GM12892 (cell line): ENCODE measurements around the gene ZNF324B.
"Not testable (repeated sequence)": the region's sequence is repeated elsewhere in the genome, so short reads cannot be mapped to it uniquely, and the experiment has no call there.

ENCODE experiments used
- DNase-seq: peaks from one replicate; pipeline ENCODE4 v3.0.0; 2011; ENCODE audit not compliant: insufficient read length
- FAIRE-seq: peaks from 2 replicates; lab custom pipeline; 2011; peaks lifted over from hg19 to GRCh38; lab: Jason Lieb, UNC
- POLR2A ChIP-seq: IDR thresholded peaks from 2 replicates; pipeline ENCODE4 v1.6.1; 2011; ENCODE audit warnings: low read depth, low read length, control low read depth
- POLR2AphosphoS5 ChIP-seq: IDR thresholded peaks from 2 replicates; pipeline ENCODE4 v1.6.1; 2011; ENCODE audit warnings: low read depth, low read length, control low read depth
- TAF1 ChIP-seq: IDR thresholded peaks from 2 replicates; pipeline ENCODE4 v1.6.1; 2011; ENCODE audit warnings: low read depth, mild to moderate bottlenecking, control low read depth, low read length, borderline replicate concordance

The ZNF324B gene

DNA sequence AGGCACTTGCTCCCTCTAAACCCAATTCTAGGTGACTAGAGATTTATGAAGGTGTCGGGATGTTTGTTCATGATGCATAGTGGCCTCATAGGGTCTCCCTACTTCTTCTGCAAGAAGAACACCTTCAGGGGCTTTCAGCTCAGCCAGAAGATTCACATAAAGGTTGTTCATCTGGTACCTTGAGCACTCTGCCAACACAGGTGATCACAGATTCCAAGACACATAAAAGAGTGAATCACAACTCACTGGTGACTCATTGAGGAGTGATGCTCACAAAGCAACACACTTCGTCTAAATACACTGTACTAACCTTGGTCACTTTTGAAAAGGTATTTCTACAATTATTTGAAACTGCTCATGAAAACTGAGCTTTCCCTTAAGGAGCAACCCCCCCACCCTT lies 8.6 kb downstream of the ZNF324B start:
- TF ChIP-seq TAF1 (no peak), POLR2A (no peak), POLR2AphosphoS5 (no peak)
- no peak for FAIRE-seq
- DNase-seq = no peak

DNA sequence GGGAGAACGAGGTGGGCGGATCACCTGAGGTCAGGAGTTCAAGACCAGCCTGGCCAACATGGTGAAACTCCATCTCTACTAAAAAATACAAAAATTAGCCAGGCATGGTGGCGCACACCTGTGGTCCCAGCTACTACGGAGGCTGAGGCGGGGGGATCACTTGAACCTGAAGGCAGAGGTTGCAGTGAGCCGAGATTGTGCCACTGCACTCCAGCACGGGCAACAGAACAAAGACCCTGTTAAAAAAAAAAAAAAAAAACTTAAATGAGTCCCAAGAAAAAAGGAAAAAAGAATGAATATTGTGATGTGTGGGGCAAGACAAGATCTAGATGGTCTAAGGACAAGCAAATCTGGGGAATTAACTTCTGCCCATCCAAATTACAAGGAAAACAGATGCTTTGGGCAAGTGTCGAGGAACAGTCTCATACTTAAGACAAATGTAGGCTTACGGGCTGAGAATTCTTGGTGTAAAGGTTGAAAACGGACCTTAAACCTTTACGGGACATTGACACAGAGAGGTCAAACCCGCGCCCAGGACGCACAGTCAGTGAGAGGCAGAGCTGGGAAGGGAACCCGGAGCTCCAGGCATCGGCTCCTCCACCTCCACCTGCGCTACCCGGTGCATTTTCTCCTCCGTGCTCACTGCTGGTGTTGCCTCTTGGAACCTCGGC lies 14.8 kb downstream of the ZNF324B start:
- DNase-seq = no peak
- TF ChIP-seq POLR2A (no peak), TAF1 (no peak), POLR2AphosphoS5 (no peak)
- FAIRE-seq = no peak

DNA sequence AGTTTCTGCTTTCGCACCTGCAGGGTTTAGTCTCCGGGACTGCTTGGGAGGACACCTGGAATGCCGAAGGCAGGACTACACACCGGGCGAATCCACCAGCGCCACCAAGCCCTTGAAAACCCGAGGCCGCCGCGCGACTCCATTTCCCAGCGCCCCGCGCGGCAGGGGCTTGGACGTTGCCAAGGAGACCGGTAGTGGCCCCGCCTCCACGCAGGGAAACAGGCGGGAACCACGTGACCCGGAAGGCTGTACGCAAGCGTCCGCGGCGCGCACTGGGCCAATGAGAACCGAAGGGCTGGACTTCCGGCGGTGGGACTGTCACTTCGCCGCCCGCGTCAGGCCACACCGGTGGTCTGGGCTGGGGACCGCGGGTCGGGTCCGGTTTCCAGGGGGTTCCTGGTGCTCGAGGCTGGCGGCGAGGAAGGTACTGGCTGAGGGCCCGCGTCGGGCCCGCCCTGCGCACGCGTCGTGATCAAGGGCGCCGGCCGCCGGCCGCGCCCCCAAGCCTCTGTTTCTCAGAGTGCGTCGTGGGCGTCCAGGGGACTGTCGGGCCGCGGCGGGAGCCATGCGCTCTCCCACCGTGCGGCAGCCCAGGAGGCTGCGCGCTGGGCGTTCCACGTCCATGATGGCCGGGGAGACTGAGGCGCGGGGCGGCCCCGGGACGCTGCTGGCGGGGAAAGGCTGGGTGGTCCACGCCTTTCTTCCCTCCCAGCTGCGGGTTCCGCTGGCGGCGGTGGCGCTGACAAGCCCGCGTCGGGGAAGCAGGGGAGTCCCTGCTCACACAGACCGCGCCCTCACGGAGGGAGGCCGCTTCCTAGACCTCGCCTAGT lies 15.6 kb downstream of the ZNF324B start, which contains the start of gene ZNF324:
ZNF324 (plus strand) TSS at position 321 of the 830 bp plus-strand sequence. CDS start 2,106 bp downstream, outside the sequence.
- FAIRE-seq (peak; percentile 97), DNase-seq (peak; percentile 98)
- TF ChIP-seq TAF1 (peak; percentile 55), POLR2AphosphoS5 (peak; percentile 74), POLR2A (peak; percentile 84)

DNA sequence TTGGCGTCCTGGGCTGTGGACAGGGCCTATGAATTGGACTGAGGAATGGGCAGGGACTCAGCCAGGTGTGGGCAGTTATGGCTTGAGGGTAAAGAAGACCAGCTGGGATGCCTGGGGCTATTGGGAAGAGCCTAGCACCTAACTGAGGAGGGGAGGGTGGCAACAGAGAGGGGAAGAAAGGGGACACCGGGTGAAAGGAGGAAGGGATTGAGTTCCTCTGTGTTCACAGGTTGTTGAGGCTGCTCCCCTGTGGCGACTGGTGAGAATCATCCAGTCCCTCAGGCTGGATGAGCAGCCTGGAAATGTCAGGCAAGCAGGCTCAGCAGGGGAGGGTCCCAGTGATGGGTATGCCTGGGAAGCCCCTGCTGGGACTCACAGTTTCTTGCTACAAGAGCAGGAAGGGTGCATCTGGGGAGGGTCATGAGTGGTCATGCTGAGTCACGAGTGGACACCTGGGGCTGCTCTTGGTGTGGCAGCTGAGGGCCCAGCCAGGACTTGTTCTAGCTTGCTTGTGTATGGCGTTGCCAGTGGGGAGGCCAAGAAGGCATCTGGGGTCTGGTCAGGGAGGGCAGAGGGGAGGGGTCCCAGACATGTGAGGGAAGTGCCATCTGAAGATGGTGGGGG lies 16.9 kb downstream of the ZNF324B start:
- DNase-seq (no peak), FAIRE-seq (no peak)
- TF ChIP-seq TAF1 = no peak
- TF ChIP-seq POLR2A = no peak

DNA sequence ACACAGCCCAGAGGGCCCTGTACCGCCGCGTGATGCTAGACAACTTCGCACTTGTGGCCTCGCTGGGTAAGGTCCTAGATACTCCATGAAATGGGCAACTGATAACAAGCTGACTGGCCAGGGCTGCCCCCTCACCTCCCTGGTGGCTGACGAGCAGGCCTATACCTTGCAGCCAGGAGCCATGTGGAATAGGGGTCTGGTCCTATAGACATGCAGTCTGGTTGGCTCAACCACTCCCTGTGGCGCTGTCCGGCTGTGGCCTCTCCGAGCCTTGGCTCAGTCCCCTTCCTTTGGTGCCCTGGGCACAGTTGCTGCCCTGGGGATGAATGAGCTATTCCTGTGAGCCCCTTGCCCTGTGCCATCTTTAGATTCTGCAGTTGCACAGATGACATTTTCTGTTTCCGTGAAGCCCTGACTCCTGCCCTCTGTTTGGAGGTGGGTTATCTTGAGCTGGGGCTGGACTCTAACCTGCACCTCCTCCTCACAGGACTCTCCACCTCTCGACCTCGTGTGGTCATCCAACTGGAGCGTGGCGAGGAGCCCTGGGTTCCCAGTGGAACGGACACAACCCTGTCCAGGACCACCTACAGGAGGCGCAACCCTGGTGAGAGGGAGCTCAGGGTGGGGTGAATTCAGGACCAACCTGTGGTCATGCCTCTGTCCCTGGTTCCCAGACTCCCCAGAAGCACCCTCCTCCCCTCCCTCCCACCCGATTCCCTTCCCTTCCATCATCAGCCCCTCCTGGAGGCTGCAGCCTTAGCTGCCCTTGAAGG lies 18.0 kb downstream of the ZNF324B start:
- FAIRE-seq = no peak

DNA sequence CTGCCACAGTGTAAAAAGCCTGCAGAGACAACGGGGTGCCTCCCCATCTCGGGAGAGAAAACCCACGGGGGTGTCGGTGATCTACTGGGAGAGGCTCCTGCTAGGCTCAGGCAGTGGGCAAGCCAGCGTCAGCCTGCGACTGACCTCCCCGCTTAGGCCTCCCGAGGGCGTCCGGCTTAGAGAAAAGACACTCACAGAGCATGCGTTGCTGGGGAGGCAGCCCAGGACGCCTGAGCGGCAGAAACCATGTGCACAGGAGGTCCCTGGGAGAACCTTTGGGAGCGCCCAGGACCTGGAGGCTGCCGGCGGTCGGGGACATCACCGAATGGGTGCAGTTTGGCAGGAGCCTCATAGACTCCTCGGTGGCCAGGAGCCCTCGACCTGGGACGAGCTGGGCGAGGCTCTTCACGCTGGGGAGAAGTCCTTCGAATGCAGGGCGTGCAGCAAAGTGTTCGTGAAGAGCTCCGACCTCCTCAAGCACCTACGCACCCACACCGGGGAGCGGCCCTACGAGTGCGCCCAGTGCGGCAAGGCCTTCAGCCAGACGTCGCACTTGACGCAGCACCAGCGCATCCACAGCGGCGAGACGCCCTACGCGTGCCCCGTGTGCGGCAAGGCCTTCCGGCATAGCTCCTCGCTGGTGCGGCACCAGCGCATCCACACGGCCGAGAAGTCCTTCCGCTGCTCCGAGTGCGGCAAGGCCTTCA lies 19.6 kb downstream of the ZNF324B start:
- FAIRE-seq, DNase-seq: not testable (repeated sequence)

More for the DNA sequence above, 18.0 kb downstream of the ZNF324B start:
- TF ChIP-seq TAF1 (no peak), POLR2A (no peak), POLR2AphosphoS5 (no peak)
- DNase-seq = no peak

DNA sequence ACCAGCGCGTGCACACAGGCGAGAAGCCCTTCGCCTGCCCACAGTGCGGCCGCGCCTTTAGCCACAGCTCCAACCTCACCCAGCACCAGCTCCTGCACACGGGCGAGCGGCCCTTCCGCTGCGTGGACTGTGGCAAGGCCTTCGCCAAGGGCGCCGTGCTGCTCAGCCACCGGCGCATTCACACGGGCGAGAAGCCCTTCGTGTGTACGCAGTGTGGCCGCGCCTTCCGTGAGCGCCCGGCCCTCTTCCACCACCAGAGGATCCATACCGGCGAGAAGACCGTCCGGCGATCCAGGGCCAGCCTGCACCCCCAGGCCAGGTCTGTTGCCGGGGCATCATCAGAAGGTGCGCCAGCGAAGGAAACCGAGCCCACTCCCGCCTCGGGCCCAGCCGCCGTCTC lies 20.3 kb downstream of the ZNF324B start:
- FAIRE-seq (no peak), DNase-seq (no peak)
- TF ChIP-seq POLR2A (no peak), TAF1 (no peak), POLR2AphosphoS5 (no peak)

DNA sequence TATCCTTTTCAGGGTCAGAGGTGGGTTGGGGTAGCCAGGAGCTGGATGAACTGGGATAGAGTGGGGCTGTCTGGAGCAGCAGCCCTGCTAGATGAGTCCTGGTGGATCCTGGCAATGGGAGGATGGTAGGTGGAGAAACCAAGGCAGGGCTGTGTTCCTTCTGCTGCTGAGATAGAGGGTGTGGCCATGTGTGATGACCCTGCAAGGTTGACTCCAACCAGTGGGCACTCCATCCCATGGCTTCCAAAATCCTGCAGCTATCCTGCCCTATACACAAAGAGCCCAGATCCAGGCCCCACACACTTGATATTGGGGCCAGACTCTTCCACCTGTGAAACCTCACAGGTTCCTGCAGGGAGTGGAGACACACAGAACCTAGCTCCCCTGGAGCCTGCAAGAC lies 22.4 kb downstream of the ZNF324B start:
- TF ChIP-seq POLR2AphosphoS5 (no peak), POLR2A (no peak), TAF1 (no peak)

DNA sequence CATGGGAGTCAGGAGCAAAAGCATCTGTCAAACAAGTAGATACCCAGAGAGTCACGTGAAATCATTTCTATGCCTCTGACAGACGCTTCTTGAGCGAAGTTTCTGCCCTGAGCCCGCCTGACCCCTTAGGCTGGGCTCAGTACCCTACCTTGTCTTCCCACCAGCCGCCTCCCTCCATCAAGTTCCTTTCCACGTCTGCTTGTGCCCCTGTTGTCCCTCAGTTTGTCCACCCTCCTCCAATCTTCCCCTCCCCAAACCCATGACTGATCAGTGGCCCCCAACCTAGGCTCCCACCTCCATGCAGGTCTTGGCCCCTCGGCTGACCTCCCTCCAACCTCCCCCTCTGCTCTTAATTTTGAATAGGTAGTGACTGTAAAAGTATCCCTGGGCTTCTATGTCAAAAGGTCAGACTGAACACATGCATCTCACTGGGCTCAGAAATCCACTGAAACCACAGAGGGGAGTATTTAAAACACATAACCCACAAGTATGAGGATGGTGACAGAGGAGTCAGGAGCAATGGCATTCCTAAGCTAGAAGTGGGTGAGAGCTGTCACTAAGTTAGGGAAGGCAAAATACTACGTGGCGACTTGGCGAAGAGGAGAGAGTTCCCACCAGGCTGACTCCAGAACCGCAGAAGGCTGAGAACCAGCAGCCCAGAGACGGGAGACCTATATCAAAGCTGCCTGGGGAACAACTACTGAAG lies 23.0 kb downstream of the ZNF324B start:
- DNase-seq (no peak), FAIRE-seq (no peak)
- TF ChIP-seq POLR2A (no peak; the same call in 1 of the 2 replicates), POLR2AphosphoS5 (no peak), TAF1 (no peak)

More for the DNA sequence above, 22.4 kb downstream of the ZNF324B start:
- FAIRE-seq = no peak
- DNase-seq = no peak

DNA sequence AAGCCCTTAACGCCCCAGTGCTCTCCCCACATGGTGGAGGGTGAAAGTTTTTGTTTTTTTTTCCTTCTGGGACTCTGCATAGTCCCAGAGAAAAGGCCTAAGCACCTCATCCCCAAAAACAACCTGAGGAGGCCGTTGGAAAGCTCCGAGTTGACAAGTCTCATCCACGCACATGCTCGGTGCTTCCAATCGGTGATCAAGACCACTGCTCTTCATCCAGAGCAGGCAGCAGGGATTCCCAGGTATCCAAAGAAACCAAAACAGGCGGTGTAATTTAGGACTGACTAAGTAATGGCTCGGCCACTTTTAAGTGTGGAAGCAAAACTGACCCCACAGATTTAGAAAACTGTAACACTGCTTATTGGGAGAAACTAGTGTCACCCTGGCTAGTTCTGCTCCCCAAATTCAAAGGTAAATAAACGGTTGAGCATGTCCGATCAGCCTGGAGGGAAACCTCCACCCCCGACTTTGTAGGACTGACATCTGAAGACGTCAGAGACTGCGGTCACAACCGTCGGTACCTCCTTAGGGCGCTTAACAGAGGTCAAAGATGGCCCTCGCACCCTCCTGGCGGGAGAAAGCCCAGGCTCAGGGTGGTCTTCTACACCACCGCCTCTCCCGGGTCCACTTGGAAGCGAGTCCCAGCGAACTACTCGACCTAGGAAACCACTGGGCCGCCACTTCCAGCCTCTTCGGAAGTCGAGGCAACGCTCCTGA lies 23.7 kb downstream of the ZNF324B start:
- no peak for DNase-seq
- TF ChIP-seq POLR2AphosphoS5 (no peak), POLR2A (no peak; the same call in 1 of the 2 replicates), TAF1 (no peak)
- FAIRE-seq = peak; percentile 5
